Activated naive CD8-positive, alpha-beta T cell (primary cell): ENCODE measurements around the gene SCARB1.

Experiments
- H3K27ac Mint-ChIP-seq: one replicate; pipeline ENCODE4 v1.8.0; 2021; ENCODE audit warnings: mixed read lengths
- H3K27me3 Mint-ChIP-seq: one replicate; pipeline ENCODE4 v1.8.0; 2021; ENCODE audit warnings: mixed read lengths
- H3K36me3 Mint-ChIP-seq: one replicate; pipeline ENCODE4 v1.8.0; 2021; ENCODE audit warnings: mixed read lengths
- H3K4me1 Mint-ChIP-seq: one replicate; pipeline ENCODE4 v1.8.0; 2021; ENCODE audit warnings: low read depth, mixed read lengths
- H3K4me3 Mint-ChIP-seq: one replicate; pipeline ENCODE4 v1.8.0; 2021; ENCODE audit warnings: mild to moderate bottlenecking, mixed read lengths
- H3K9me3 Mint-ChIP-seq: one replicate; pipeline ENCODE4 v1.8.0; 2021; ENCODE audit warnings: low read depth, mixed read lengths

Gene SCARB1

GRCh38 chr12:124872068-124872719, 8.5 kb upstream of the SCARB1 start:
- peaks cover 8% of the 10 kb centered on the region for H3K27me3 Mint-ChIP-seq
- H3K27ac Mint-ChIP-seq = no peak overlapping the region
- peaks cover 12% of the 10 kb centered on the region for H3K4me1 Mint-ChIP-seq
- no peaks in the 10 kb centered on the region for H3K36me3 Mint-ChIP-seq
- H3K4me3 Mint-ChIP-seq = no peak overlapping the region
- H3K9me3 Mint-ChIP-seq = no peaks in the 10 kb centered on the region

GRCh38 chr12:124871297-124871696, 7.6 kb upstream of the SCARB1 start:
- no peaks in the 10 kb centered on the region for H3K9me3 Mint-ChIP-seq
- no peak overlapping the region for H3K4me3 Mint-ChIP-seq
- H3K27me3 Mint-ChIP-seq = peaks cover 8% of the 10 kb centered on the region
- H3K4me1 Mint-ChIP-seq = peaks cover 16% of the 10 kb centered on the region
- no peak overlapping the region for H3K27ac Mint-ChIP-seq
- H3K36me3 Mint-ChIP-seq = no peaks in the 10 kb centered on the region

GRCh38 chr12:124870515-124870914, 6.9 kb upstream of the SCARB1 start:
- Mint-ChIP-seq H3K4me1 (peaks cover 16% of the 10 kb centered on the region), H3K27ac (no peak overlapping the region), H3K27me3 (peaks cover 8% of the 10 kb centered on the region), H3K36me3 (no peaks in the 10 kb centered on the region), H3K4me3 (no peak overlapping the region), H3K9me3 (no peaks in the 10 kb centered on the region)

GRCh38 chr12:124869059-124869665, 5.5 kb upstream of the SCARB1 start:
- peaks cover 8% of the 10 kb centered on the region for H3K27me3 Mint-ChIP-seq
- H3K4me3 Mint-ChIP-seq = peak overlapping the region; percentile 5
- H3K27ac Mint-ChIP-seq = no peak overlapping the region
- H3K36me3 Mint-ChIP-seq = no peaks in the 10 kb centered on the region
- no peaks in the 10 kb centered on the region for H3K9me3 Mint-ChIP-seq
- peaks cover 18% of the 10 kb centered on the region for H3K4me1 Mint-ChIP-seq

GRCh38 chr12:124868252-124869058, 4.8 kb upstream of the SCARB1 start:
- H3K36me3 Mint-ChIP-seq = no peaks in the 10 kb centered on the region
- no peak overlapping the region for H3K27ac Mint-ChIP-seq
- H3K9me3 Mint-ChIP-seq = no peaks in the 10 kb centered on the region
- peaks cover 8% of the 10 kb centered on the region for H3K27me3 Mint-ChIP-seq
- no peak overlapping the region for H3K4me3 Mint-ChIP-seq
- H3K4me1 Mint-ChIP-seq = peaks cover 22% of the 10 kb centered on the region

- H3K9me3 Mint-ChIP-seq = no peaks in the 10 kb centered on the region
- no peak overlapping the region for H3K4me3 Mint-ChIP-seq
- no peaks in the 10 kb centered on the region for H3K36me3 Mint-ChIP-seq
- H3K27ac Mint-ChIP-seq = no peak overlapping the region
- peaks cover 27% of the 10 kb centered on the region for H3K4me1 Mint-ChIP-seq
- H3K27me3 Mint-ChIP-seq = peaks cover 8% of the 10 kb centered on the region
These were observed 3.8 kb upstream of the SCARB1 start for GRCh38 chr12:124867401-124867930.

GRCh38 chr12:124866883-124867400, 3.3 kb upstream of the SCARB1 start:
- H3K36me3 Mint-ChIP-seq = no peaks in the 10 kb centered on the region
- no peak overlapping the region for H3K4me3 Mint-ChIP-seq
- no peaks in the 10 kb centered on the region for H3K9me3 Mint-ChIP-seq
- H3K27me3 Mint-ChIP-seq = peaks cover 8% of the 10 kb centered on the region
- H3K4me1 Mint-ChIP-seq = peaks cover 28% of the 10 kb centered on the region
- H3K27ac Mint-ChIP-seq = no peak overlapping the region

- H3K4me3 Mint-ChIP-seq = no peak overlapping the region
- peaks cover 28% of the 10 kb centered on the region for H3K4me1 Mint-ChIP-seq
- no peaks in the 10 kb centered on the region for H3K9me3 Mint-ChIP-seq
- H3K36me3 Mint-ChIP-seq = no peaks in the 10 kb centered on the region
- no peak overlapping the region for H3K27ac Mint-ChIP-seq
- peaks cover 8% of the 10 kb centered on the region for H3K27me3 Mint-ChIP-seq
These were observed 2.7 kb upstream of the SCARB1 start for GRCh38 chr12:124866195-124866882.

GRCh38 chr12:124865728-124866127, 2.1 kb upstream of the SCARB1 start:
- Mint-ChIP-seq H3K4me1 (peaks cover 28% of the 10 kb centered on the region), H3K4me3 (no peak overlapping the region), H3K9me3 (no peaks in the 10 kb centered on the region), H3K27me3 (peaks cover 6% of the 10 kb centered on the region), H3K27ac (no peak overlapping the region), H3K36me3 (no peaks in the 10 kb centered on the region)

- peaks cover 27% of the 10 kb centered on the region for H3K4me1 Mint-ChIP-seq
- peak overlapping the region; percentile 96 for H3K27ac Mint-ChIP-seq
- H3K9me3 Mint-ChIP-seq = no peaks in the 10 kb centered on the region
- H3K4me3 Mint-ChIP-seq = peak overlapping the region; percentile 81
- H3K36me3 Mint-ChIP-seq = no peaks in the 10 kb centered on the region
- H3K27me3 Mint-ChIP-seq = peaks cover 5% of the 10 kb centered on the region
These were observed 675 bp upstream of the SCARB1 start for GRCh38 chr12:124864326-124864752.

- H3K4me3 Mint-ChIP-seq = peak overlapping the region; percentile 87
- H3K4me1 Mint-ChIP-seq = peaks cover 18% of the 10 kb centered on the region
- H3K27ac Mint-ChIP-seq = peak overlapping the region; percentile 81
- no peaks in the 10 kb centered on the region for H3K9me3 Mint-ChIP-seq
- H3K36me3 Mint-ChIP-seq = no peaks in the 10 kb centered on the region
- no peaks in the 10 kb centered on the region for H3K27me3 Mint-ChIP-seq
These were observed 772 bp downstream of the SCARB1 start for GRCh38 chr12:124862768-124863415.

- no peaks in the 10 kb centered on the region for H3K36me3 Mint-ChIP-seq
- H3K4me1 Mint-ChIP-seq = peaks cover 16% of the 10 kb centered on the region
- no peaks in the 10 kb centered on the region for H3K9me3 Mint-ChIP-seq
- H3K27ac Mint-ChIP-seq = peak overlapping the region; percentile 64
- no peaks in the 10 kb centered on the region for H3K27me3 Mint-ChIP-seq
- peak overlapping the region; percentile 87 for H3K4me3 Mint-ChIP-seq
These were observed 1.6 kb downstream of the SCARB1 start for GRCh38 chr12:124861898-124862676.

- Mint-ChIP-seq H3K4me3 (peak overlapping the region; percentile 87), H3K9me3 (no peaks in the 10 kb centered on the region), H3K4me1 (peaks cover 12% of the 10 kb centered on the region), H3K36me3 (no peaks in the 10 kb centered on the region), H3K27ac (no peak overlapping the region), H3K27me3 (no peaks in the 10 kb centered on the region)
These were observed 2.2 kb downstream of the SCARB1 start for GRCh38 chr12:124861492-124861891.
